ENCODE results near the gene WAS. TPM values are rescaled to one million over a fixed set of nuclear protein-coding genes. Genes with fewer than 3 reads are reported as not detected.
A peak's percentile ranks its signal among the peaks of the same experiment; 100 is the strongest.

Gene WAS
- total RNA-seq, 2 donors from 2014 or later = 81.4 to 83.9 TPM

- DNase-seq (no peak), ATAC-seq (replicated peaks in 1 of 2) (peak; percentile 36 to 46)
- Mint-ChIP-seq H3K9me3 (peaks cover 2 to 17% of the 10 kb centered on the region in 2 donors), H3K27me3 (ENCODE audit: low read depth) (peaks cover 13% of the 10 kb centered on the region), H3K4me3 (peak overlapping the region in 1 of 2 donors; percentile 25), H3K4me1 (ENCODE audit: low read depth) (peaks cover 23% of the 10 kb centered on the region), H3K27ac (peak overlapping the region; percentile 86), H3K36me3 (ENCODE audit: insufficient read depth in 2 of 2) (peaks cover 9 to 17% of the 10 kb centered on the region in 2 donors)
These were observed 43.0 kb downstream of the WAS start for GRCh38 chrX:48726596-48726995.

- Mint-ChIP-seq H3K36me3 (ENCODE audit: insufficient read depth in 2 of 2) (peaks cover 9 to 17% of the 10 kb centered on the region in 2 donors), H3K27ac (peak overlapping the region; percentile 49), H3K9me3 (peaks cover 2 to 17% of the 10 kb centered on the region in 2 donors), H3K27me3 (ENCODE audit: low read depth) (peaks cover 13% of the 10 kb centered on the region), H3K4me3 (no peak overlapping the region), H3K4me1 (ENCODE audit: low read depth) (peaks cover 23% of the 10 kb centered on the region)
- DNase-seq = no peak
- peak in 1 of 2 donors; percentile 36 for ATAC-seq (replicated peaks in 1 of 2)
These were observed 45.1 kb downstream of the WAS start for GRCh38 chrX:48728653-48729052.

GRCh38 chrX:48736303-48736702 is 52.7 kb downstream of the WAS start:
- peak overlapping the region; percentile 86 to 96 for H3K4me3 Mint-ChIP-seq
- peaks cover 22% of the 10 kb centered on the region for H3K4me1 Mint-ChIP-seq (ENCODE audit: low read depth)
- H3K9me3 Mint-ChIP-seq = no peaks in the 10 kb centered on the region
- H3K36me3 Mint-ChIP-seq (ENCODE audit: insufficient read depth in 2 of 2) = peaks cover 0 to 2% of the 10 kb centered on the region in 2 donors
- no peak for DNase-seq
- peak; percentile 56 to 62 for ATAC-seq (replicated peaks in 1 of 2)
- H3K27me3 Mint-ChIP-seq (ENCODE audit: low read depth) = peaks cover under 1% of the 10 kb centered on the region
- peak overlapping the region; percentile 59 for H3K27ac Mint-ChIP-seq

GRCh38 chrX:48736878-48737212 is 53.2 kb downstream of the WAS start:
- Mint-ChIP-seq H3K9me3 (no peaks in the 10 kb centered on the region), H3K27me3 (ENCODE audit: low read depth) (peaks cover 5% of the 10 kb centered on the region), H3K4me3 (peak overlapping the region; percentile 86 to 96), H3K27ac (peak overlapping the region; percentile 59), H3K4me1 (ENCODE audit: low read depth) (peaks cover 22% of the 10 kb centered on the region), H3K36me3 (ENCODE audit: insufficient read depth in 2 of 2) (peaks cover 0 to 2% of the 10 kb centered on the region in 2 donors)
- DNase-seq (no peak), ATAC-seq (replicated peaks in 1 of 2) (no peak)

DNA sequence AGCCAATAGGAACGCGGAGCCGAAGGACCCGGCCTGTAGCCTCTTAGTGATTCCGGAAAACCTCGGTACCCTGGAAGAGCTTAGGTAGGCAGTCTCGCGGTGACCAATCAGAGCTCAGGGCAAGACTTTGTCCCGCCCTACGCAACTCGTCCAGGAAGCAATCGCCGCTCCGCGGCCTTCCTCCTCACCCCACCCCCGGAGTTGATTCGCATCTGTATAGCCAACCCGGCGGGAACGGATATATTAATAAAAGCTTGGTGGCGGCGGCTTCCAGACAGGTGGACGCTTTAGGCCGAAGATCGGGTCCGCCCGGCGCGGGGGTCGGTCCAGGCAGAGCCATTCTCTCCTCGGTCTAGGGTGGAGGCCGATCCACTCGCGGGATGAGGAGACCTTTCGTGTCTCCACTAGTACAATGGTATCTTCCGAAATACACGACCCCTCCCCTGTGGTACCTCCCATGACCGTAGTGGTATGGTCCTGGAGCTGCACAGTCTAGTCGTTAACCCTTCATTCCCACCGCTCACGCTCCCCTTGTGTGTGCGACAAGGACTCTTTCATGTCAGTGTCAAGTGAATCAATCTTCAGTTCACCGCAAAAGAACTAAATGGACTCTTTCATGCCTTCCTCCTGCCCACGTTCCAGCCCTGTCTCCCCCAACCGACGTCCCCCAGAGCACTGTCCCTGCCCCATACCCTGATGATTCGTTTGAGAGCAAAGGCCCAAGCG is 53.8 kb downstream of the WAS start:
- peaks cover 5% of the 10 kb centered on the region for H3K27me3 Mint-ChIP-seq (ENCODE audit: low read depth)
- H3K4me3 Mint-ChIP-seq = peak overlapping the region; percentile 86 to 96
- H3K36me3 Mint-ChIP-seq (ENCODE audit: insufficient read depth in 2 of 2) = peaks cover 0 to 2% of the 10 kb centered on the region in 2 donors
- no peaks in the 10 kb centered on the region for H3K9me3 Mint-ChIP-seq
- DNase-seq (peak; percentile 84 to 91), ATAC-seq (replicated peaks in 1 of 2) (peak; percentile 95 to 96)
- peak overlapping the region; percentile 83 for H3K27ac Mint-ChIP-seq
- peaks cover 22% of the 10 kb centered on the region for H3K4me1 Mint-ChIP-seq (ENCODE audit: low read depth)

GRCh38 chrX:48737940-48738339 is 54.3 kb downstream of the WAS start:
- ATAC-seq (replicated peaks in 1 of 2) = no peak
- no peak for DNase-seq
- peak overlapping the region; percentile 86 to 96 for H3K4me3 Mint-ChIP-seq
- H3K27ac Mint-ChIP-seq = peak overlapping the region; percentile 83
- H3K36me3 Mint-ChIP-seq (ENCODE audit: insufficient read depth in 2 of 2) = peaks cover 0 to 2% of the 10 kb centered on the region in 2 donors
- peaks cover 5% of the 10 kb centered on the region for H3K27me3 Mint-ChIP-seq (ENCODE audit: low read depth)
- no peaks in the 10 kb centered on the region for H3K9me3 Mint-ChIP-seq
- H3K4me1 Mint-ChIP-seq (ENCODE audit: low read depth) = peaks cover 22% of the 10 kb centered on the region

Other genes with a start within 250 kb of the WAS start
- 10 to 100 TPM; 64.8 to 78.8 TPM for gene SLC38A5, start 213.5 kb upstream of the WAS start, total RNA-seq
- gene FTSJ1, start 207.6 kb upstream of the WAS start, total RNA-seq = 10 to 100 TPM; 64.3 to 68.7 TPM
- 10 to 100 TPM; 19.4 to 20.3 TPM for gene PORCN, start 174.8 kb upstream of the WAS start, total RNA-seq
- gene EBP, start 162.0 kb upstream of the WAS start, total RNA-seq = 100 to 1,000 TPM; 112 to 113 TPM
- gene TBC1D25, start 144.1 kb upstream of the WAS start, total RNA-seq = 10 to 100 TPM; 20.4 to 20.5 TPM
- 100 to 1,000 TPM; 183 to 225 TPM for gene RBM3, start 109.3 kb upstream of the WAS start, total RNA-seq
- gene WDR13, start 86.3 kb upstream of the WAS start, total RNA-seq = 10 to 100 TPM; 55.7 to 59.9 TPM
- 10 to 100 TPM; 29.4 to 34.8 TPM for gene SUV39H1, start 12.9 kb downstream of the WAS start, total RNA-seq
- not detected for gene GLOD5, start 77.9 kb downstream of the WAS start, total RNA-seq
- under 1 TPM; 0.22 to 0.35 TPM for gene GATA1, start 102.8 kb downstream of the WAS start, total RNA-seq
- gene HDAC6, start 118.3 kb downstream of the WAS start, total RNA-seq = 100 to 1,000 TPM; 109 to 143 TPM
- under 1 TPM in 1 of 2 donors, not detected in 1; 0.31 TPM for gene ERAS, start 142.7 kb downstream of the WAS start, total RNA-seq
- 1 to 10 TPM; 1.9 to 2.8 TPM for gene PCSK1N, start 151.8 kb downstream of the WAS start, total RNA-seq
- gene TIMM17B, start 214.0 kb downstream of the WAS start, total RNA-seq = 10 to 100 TPM; 73.6 to 90.1 TPM
- gene PQBP1, start 214.1 kb downstream of the WAS start, total RNA-seq = 100 to 1,000 TPM; 114 to 125 TPM
- 10 to 100 TPM; 30.8 to 32.7 TPM for gene SLC35A2, start 227.8 kb downstream of the WAS start, total RNA-seq
- gene PIM2, start 235.2 kb downstream of the WAS start, total RNA-seq = 100 to 1,000 TPM; 550 to 563 TPM

Data from activated T-cell treated with anti-CD3 and anti-CD28 coated beads, Interleukin-2, amount 50 U/mL, for 72 hours (primary cell).